Karpas-422 (cell line): ENCODE data around the gene NOX5. TPM values are rescaled to one million over a fixed set of nuclear protein-coding genes. Genes with fewer than 3 reads are reported as not detected.

Source experiments
- DNase-seq: peaks from one replicate; pipeline ENCODE4 v3.0.0-alpha.2; 2015
- H2AFZ ChIP-seq: fragments of 200-600 bp; sonication (generic); 2 replicates; pipeline ENCODE4 v1.6.1; 2014; ENCODE audit warnings: antibody characterized with exemption, low read length, mixed read lengths
- H3K27ac ChIP-seq: fragments of 200-600 bp; sonication (generic); 2 replicates; pipeline ENCODE4 v1.5.1; 2014; ENCODE audit warnings: mild to moderate bottlenecking, low read length, moderate library complexity
- H3K27me3 ChIP-seq: fragments of 200-600 bp; sonication (generic); 2 replicates; pipeline ENCODE4 v1.6.1; 2014; ENCODE audit warnings: low read length, mixed read lengths
- H3K36me3 ChIP-seq: fragments of 200-600 bp; sonication (generic); 2 replicates; pipeline ENCODE4 v1.6.1; 2014; ENCODE audit warnings: low read length, mixed read lengths; ENCODE audit not compliant: insufficient read depth
- H3K4me1 ChIP-seq: fragments of 200-600 bp; sonication (generic); 2 replicates; pipeline ENCODE4 v1.6.1; 2014; ENCODE audit warnings: mild to moderate bottlenecking, low read length, mixed read lengths
- H3K4me2 ChIP-seq: fragments of 200-600 bp; sonication (generic); 2 replicates; pipeline ENCODE4 v1.6.1; 2014; ENCODE audit warnings: low read length, low read depth, mild to moderate bottlenecking; ENCODE audit not compliant: poor library complexity, severe bottlenecking
- H3K4me3 ChIP-seq: fragments of 200-600 bp; sonication (generic); 2 replicates; pipeline ENCODE4 v1.5.1; 2014; ENCODE audit warnings: mild to moderate bottlenecking, antibody characterized with exemption, low read length, mixed read lengths
- H3K79me2 ChIP-seq: fragments of 200-600 bp; sonication (generic); 2 replicates; pipeline ENCODE4 v1.6.1; 2014; ENCODE audit warnings: mild to moderate bottlenecking, low read length, mixed read lengths
- H3K9ac ChIP-seq: fragments of 200-600 bp; sonication (generic); 2 replicates; pipeline ENCODE4 v1.6.0; 2014; ENCODE audit warnings: low read length
- H3K9me2 ChIP-seq: fragments of 200-600 bp; sonication (generic), shearing (Covaris generic); replicated peaks from 2 replicates; pipeline ENCODE4 v1.6.0; 2014; ENCODE audit warnings: mild to moderate bottlenecking, low read length, moderate library complexity; ENCODE audit not compliant: insufficient read depth
- H3K9me3 ChIP-seq: fragments of 300-700, 200-600 bp; sonication (generic); 2 replicates; pipeline ENCODE4 v1.6.1; 2014; ENCODE audit warnings: low read length, mixed read lengths
- H4K20me1 ChIP-seq: fragments of 200-600 bp; sonication (generic); 2 replicates; pipeline ENCODE4 v1.6.1; 2014; ENCODE audit warnings: mild to moderate bottlenecking, antibody characterized with exemption, low read length, low read depth; ENCODE audit not compliant: insufficient read depth
- total RNA-seq: library from RNA; depleted of rRNA; stranded (reverse); fragments of >200 nt; shearing (Covaris generic); gene quantifications from 2 replicates; pipeline ENCODE4 v1.2.3, GENCODE V29; 2014; ENCODE audit warnings: low replicate concordance

NOX5 gene
- total RNA-seq, 1 experiment from 2014 or later, result not detected

- Histone ChIP-seq H3K36me3 (no peaks in the 10 kb centered on the region), H3K9me2 (no peaks in the 10 kb centered on the region), H4K20me1 (no peaks in the 10 kb centered on the region), H3K4me3 (no peak overlapping the region), H3K9me3 (no peaks in the 10 kb centered on the region), H2AFZ (no peak overlapping the region), H3K4me1 (no peaks in the 10 kb centered on the region), H3K79me2 (no peaks in the 10 kb centered on the region), H3K9ac (no peak overlapping the region), H3K27me3 (no peaks in the 10 kb centered on the region), H3K4me2 (no peak overlapping the region), H3K27ac (no peak overlapping the region)
- DNase-seq, result no peak
Measured at GRCh38 chr15:69085325-69086081, 71.0 kb downstream of the NOX5 start.

DNA sequence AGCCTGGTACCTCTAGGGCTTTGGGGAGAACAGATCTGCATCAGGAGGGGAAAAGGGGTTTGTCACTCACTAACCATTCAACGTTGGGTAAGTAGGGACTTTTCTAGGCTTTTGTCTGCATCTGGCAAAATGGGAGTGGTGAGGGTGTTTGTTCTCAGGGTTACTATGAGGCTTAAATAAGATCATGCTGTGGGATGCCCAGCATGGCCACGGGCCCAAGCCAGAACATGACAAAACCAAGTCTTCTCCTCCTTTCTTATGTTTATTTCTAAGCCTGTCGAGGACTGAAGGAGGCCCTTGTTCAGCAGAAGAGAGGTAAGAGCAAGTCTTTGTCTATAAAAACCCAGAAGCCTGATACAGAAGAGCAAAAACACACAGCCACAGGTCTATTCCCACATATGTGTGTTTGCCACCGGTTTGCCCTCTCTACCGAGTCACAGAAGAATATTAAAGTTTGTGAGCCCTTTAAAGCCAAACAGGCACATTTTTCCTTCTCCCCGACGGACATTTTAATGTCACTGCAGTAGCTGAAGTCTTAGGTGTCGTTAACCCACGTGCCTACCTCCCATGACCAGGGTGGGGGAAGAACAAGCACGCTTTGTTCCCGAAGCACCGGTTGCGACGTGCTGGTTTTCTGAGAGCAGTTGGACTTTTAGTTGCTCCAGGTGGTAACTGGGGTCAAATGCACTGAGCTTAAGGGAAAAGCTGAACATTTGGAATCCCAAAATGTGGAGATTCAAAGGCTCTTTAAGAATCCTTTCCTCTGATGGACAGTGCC is 72.1 kb downstream of the NOX5 start:
- H3K27ac ChIP-seq, result no peak overlapping the region

DNA sequence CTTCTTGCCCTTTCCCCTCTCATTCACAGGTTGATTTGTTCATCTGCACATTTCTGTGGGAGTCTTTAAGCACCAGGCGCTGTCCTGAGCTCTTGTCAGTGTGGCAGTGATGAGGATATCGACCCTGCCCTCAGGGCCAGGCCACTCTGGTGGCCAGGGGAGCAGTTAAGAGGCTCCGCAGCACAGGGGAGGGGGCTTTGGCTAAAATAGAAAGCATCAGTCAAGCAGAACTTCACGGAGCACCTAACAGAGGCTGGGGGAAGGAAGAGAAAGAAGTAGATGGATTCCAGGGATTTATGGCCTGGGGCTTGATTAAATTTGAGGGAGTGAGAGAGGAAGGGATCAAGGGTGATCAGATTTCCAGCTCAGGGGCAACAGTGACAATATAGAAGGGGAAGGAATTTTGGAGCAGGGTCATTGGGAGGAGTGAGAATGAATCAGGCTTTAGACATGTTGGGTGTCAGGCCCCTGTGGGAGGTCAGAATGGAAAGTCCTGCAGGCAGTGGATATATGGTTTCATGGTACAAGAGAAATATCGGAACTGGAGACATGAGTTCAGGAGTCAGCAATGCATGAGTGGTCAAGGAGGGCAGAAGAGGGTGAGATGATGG is 73.0 kb downstream of the NOX5 start:
- Histone ChIP-seq H3K4me2 (no peak overlapping the region), H3K9ac (no peak overlapping the region)

More for the DNA sequence above, 72.1 kb downstream of the NOX5 start:
- Histone ChIP-seq H2AFZ (no peak overlapping the region), H3K27me3 (no peaks in the 10 kb centered on the region), H3K9ac (no peak overlapping the region), H3K9me3 (no peaks in the 10 kb centered on the region), H3K79me2 (no peaks in the 10 kb centered on the region), H3K9me2 (no peaks in the 10 kb centered on the region), H3K4me1 (no peaks in the 10 kb centered on the region), H3K4me2 (no peak overlapping the region), H3K4me3 (no peak overlapping the region), H4K20me1 (no peaks in the 10 kb centered on the region), H3K36me3 (no peaks in the 10 kb centered on the region)
- no peak for DNase-seq

DNA sequence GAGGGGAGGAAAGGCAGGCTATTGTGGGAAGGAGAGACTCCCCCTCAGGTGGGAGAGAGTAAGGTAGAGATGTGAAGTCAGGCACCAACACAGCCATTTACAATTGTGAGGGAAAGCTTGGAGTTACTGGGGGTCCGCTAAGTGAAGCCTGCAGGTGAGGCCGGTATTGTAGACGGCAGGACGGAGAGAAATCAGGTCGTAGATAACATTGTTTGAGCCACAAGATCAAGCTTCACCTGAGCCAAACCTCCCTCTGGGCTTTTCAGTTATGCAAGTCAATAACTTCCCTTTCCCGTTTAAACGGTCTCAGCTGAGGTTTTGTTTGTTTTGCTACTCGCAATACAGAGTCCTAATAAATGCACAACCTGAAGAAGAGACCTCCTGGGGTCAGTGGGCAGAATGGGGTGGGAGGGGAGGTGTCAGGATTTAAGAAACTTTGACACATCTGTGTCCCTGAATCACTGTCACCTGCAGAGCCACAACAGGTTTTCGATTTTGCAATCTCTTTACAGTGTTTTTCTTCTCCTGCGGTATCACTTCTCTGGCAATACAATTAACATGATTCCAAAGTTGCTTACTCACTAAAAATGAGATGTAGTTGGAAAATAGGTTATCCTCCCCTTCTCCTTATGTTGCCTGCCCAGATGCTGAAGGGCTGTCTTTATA is 73.9 kb downstream of the NOX5 start:
- Histone ChIP-seq H3K36me3 (no peaks in the 10 kb centered on the region), H3K27ac (no peak overlapping the region), H2AFZ (no peak overlapping the region), H3K27me3 (no peaks in the 10 kb centered on the region), H3K9me2 (no peaks in the 10 kb centered on the region), H3K4me1 (no peaks in the 10 kb centered on the region), H3K9ac (no peak overlapping the region), H3K9me3 (no peaks in the 10 kb centered on the region), H3K4me3 (no peak overlapping the region), H3K79me2 (no peaks in the 10 kb centered on the region), H3K4me2 (no peak overlapping the region), H4K20me1 (no peaks in the 10 kb centered on the region)
- DNase-seq, result no peak

More for the DNA sequence above, 73.0 kb downstream of the NOX5 start:
- Histone ChIP-seq H3K9me3 (no peaks in the 10 kb centered on the region), H3K9me2 (no peaks in the 10 kb centered on the region), H3K79me2 (no peaks in the 10 kb centered on the region), H3K36me3 (no peaks in the 10 kb centered on the region), H3K4me3 (no peak overlapping the region), H3K4me1 (no peaks in the 10 kb centered on the region), H3K27me3 (no peaks in the 10 kb centered on the region), H3K27ac (no peak overlapping the region), H2AFZ (no peak overlapping the region), H4K20me1 (no peaks in the 10 kb centered on the region)
- DNase-seq, result no peak

DNA sequence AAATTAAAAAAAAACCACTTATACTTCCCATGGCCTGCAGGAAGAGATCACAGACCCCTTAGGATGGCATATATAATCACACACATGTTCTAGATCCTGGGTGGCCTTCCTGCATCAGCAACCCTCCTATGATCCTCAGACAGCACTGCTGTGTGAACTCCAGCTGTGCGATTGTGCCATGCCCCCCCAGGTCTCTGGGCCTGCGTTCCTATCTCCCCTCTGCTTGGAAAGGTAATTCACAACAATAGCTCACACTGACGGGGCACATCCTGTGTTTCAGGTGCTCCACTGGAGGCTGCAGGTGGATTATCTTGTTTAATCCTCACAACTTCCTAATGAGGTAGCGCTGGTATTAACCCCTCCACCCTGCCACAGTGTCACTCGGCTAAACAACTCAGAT is 74.8 kb downstream of the NOX5 start:
- Histone ChIP-seq H3K27ac (no peak overlapping the region), H3K9ac (no peak overlapping the region), H3K4me1 (no peaks in the 10 kb centered on the region), H4K20me1 (no peaks in the 10 kb centered on the region), H3K9me3 (no peaks in the 10 kb centered on the region), H2AFZ (no peak overlapping the region), H3K79me2 (no peaks in the 10 kb centered on the region), H3K9me2 (no peaks in the 10 kb centered on the region), H3K4me2 (no peak overlapping the region), H3K36me3 (no peaks in the 10 kb centered on the region), H3K27me3 (no peaks in the 10 kb centered on the region), H3K4me3 (no peak overlapping the region)
- no peak for DNase-seq

DNA sequence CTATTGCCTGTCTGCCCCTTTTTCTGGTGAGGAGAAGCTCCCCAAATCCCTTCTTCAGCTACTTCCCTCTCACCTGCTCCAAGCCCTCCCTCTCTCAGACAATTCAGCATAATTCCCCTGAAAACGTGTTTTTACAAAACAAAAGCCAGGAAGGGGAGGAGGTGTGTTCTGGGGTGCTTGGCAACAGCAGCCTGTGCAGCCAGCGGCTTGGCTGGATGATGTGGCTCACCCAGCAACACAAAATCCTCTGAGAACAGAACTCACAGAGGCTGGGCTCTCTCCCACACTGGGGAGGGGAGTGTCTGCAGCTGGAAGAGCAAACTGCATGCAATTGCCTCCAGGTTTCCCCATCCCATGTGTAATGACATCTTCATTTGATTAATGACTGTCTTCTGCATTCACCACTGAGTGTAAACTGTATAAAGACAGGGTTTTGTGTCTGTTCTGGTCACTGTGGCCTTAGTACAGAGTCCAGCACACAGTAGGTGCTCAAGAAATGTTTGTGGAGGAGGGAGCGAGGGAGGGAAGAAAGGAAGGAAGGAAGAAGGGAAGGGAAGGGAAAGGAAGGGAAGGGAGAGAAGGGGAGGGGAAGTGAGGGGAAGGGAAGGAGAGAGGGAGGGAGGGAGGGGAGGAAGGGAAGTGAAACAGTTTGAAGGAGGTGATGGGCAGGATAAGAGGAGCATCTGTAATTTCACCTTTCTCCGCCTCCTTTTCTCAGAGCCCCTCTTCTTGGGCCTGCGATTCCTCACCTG is 75.9 kb downstream of the NOX5 start:
- Histone ChIP-seq H3K79me2 (no peaks in the 10 kb centered on the region), H3K9me2 (no peaks in the 10 kb centered on the region), H3K9ac (no peak overlapping the region), H3K4me1 (no peaks in the 10 kb centered on the region), H3K27ac (no peak overlapping the region), H4K20me1 (no peaks in the 10 kb centered on the region), H3K9me3 (no peaks in the 10 kb centered on the region), H3K4me3 (no peak overlapping the region), H3K27me3 (no peaks in the 10 kb centered on the region), H2AFZ (no peak overlapping the region), H3K36me3 (no peaks in the 10 kb centered on the region), H3K4me2 (no peak overlapping the region)
- no peak for DNase-seq

- Histone ChIP-seq H4K20me1 (no peaks in the 10 kb centered on the region), H3K4me2 (no peak overlapping the region), H3K9ac (no peak overlapping the region), H3K79me2 (no peaks in the 10 kb centered on the region), H3K9me2 (no peaks in the 10 kb centered on the region), H3K27ac (no peak overlapping the region), H2AFZ (no peak overlapping the region), H3K4me3 (no peak overlapping the region), H3K4me1 (no peaks in the 10 kb centered on the region), H3K9me3 (no peaks in the 10 kb centered on the region), H3K27me3 (no peaks in the 10 kb centered on the region), H3K36me3 (no peaks in the 10 kb centered on the region)
- no peak for DNase-seq
Measured at GRCh38 chr15:69091654-69092053, 77.2 kb downstream of the NOX5 start.
